WTC11 (cell line): ENCODE measurements around the gene TMEM94. TPM values are rescaled to one million over a fixed set of nuclear protein-coding genes. Genes with fewer than 3 reads are reported as not detected.

Experiments used
- ATAC-seq: fragments of 200-7000 bp; cut with Tn5 transposase; 2 replicates; pipeline ENCODE4 v1.10.0; 2021; ENCODE audit warnings: mild to moderate bottlenecking, moderate library complexity
- CTCF ChIA-PET: fragments of 300-600 bp; sonication (Branson Sonifier 250); formaldehyde crosslinking; loops from one replicate; lab custom pipeline; 2021; ENCODE audit warnings: antibody characterized with exemption; lab: Charles Lee
- POLR2A ChIA-PET: fragments of 350-600 bp; sonication (Branson Sonifier 250); formaldehyde crosslinking; loops from one replicate; lab custom pipeline; 2021; ENCODE audit warnings: antibody characterized with exemption; lab: Charles Lee
- DNase-seq: peaks from one replicate; pipeline ENCODE4 v3.0.0; 2021; ENCODE audit warnings: low spot score
- H3K27ac Mint-ChIP-seq: 2 replicates; pipeline ENCODE4 v1.8.0; 2021; ENCODE audit warnings: mixed read lengths
- H3K27me3 Mint-ChIP-seq: 2 replicates; pipeline ENCODE4 v1.8.0; 2021; ENCODE audit warnings: low read depth, mild to moderate bottlenecking, moderate library complexity, mixed read lengths
- H3K36me3 Mint-ChIP-seq: 2 replicates; pipeline ENCODE4 v1.8.0; 2021; ENCODE audit warnings: mixed read lengths
- H3K4me1 Mint-ChIP-seq: 2 replicates; pipeline ENCODE4 v1.8.0; 2022; ENCODE audit warnings: mixed read lengths
- H3K4me3 Mint-ChIP-seq: 2 replicates; pipeline ENCODE4 v1.8.0; 2021; ENCODE audit warnings: mild to moderate bottlenecking, moderate library complexity, mixed read lengths
- H3K9me3 Mint-ChIP-seq: 2 replicates; pipeline ENCODE4 v1.8.0; 2021; ENCODE audit warnings: mixed read lengths
- ATF6 ChIP-seq: sonication (generic); formaldehyde crosslinking; IDR thresholded peaks from 2 replicates; pipeline ENCODE4 v1.8.1; 2023; ENCODE audit warnings: mild to moderate bottlenecking, missing genetic modification reagents
- CREM ChIP-seq: sonication (generic); formaldehyde crosslinking; IDR thresholded peaks from 2 replicates; pipeline ENCODE4 v1.8.1; 2022; ENCODE audit warnings: mild to moderate bottlenecking, missing genetic modification reagents, moderate library complexity
- E2F4 ChIP-seq: sonication (generic); formaldehyde crosslinking; IDR thresholded peaks from 2 replicates; pipeline ENCODE4 v1.8.1; 2022; ENCODE audit warnings: low read depth, mild to moderate bottlenecking, moderate library complexity, missing genetic modification reagents, borderline replicate concordance
- ESRRA ChIP-seq: sonication (generic); formaldehyde crosslinking; IDR thresholded peaks from 2 replicates; pipeline ENCODE4 v1.8.1; 2022; ENCODE audit warnings: mild to moderate bottlenecking, missing genetic modification reagents, borderline replicate concordance
- FOXJ3 ChIP-seq: sonication (generic); formaldehyde crosslinking; IDR thresholded peaks from 2 replicates; pipeline ENCODE4 v1.9.0; 2021; ENCODE audit warnings: missing genetic modification reagents, mild to moderate bottlenecking, borderline replicate concordance
- FOXK1 ChIP-seq: sonication (generic); formaldehyde crosslinking; IDR thresholded peaks from 2 replicates; pipeline ENCODE4 v1.8.0; 2022; ENCODE audit warnings: mild to moderate bottlenecking, moderate library complexity, missing genetic modification reagents
- JUN ChIP-seq: sonication (generic); formaldehyde crosslinking; IDR thresholded peaks from 2 replicates; pipeline ENCODE4 v1.8.0; 2023; ENCODE audit warnings: mild to moderate bottlenecking, missing genetic modification reagents
- KAT7 ChIP-seq: sonication (generic); formaldehyde crosslinking; IDR thresholded peaks from 2 replicates; pipeline ENCODE4 v1.8.1; 2023; ENCODE audit warnings: missing genetic modification reagents, mild to moderate bottlenecking, borderline replicate concordance
- NFATC4 ChIP-seq: fragments of 250-450 bp; sonication (Bioruptor Pico); IDR thresholded peaks from 2 replicates; pipeline ENCODE4 v1.9.0; 2021; ENCODE audit warnings: mild to moderate bottlenecking
- NR3C1 ChIP-seq: sonication (generic); formaldehyde crosslinking; conservative IDR thresholded peaks from 2 replicates; pipeline ENCODE4 v1.8.1; 2023; ENCODE audit warnings: low read depth, mild to moderate bottlenecking, missing genetic modification reagents
- OVOL2 ChIP-seq: fragments of 250-450 bp; sonication (Bioruptor Pico); IDR thresholded peaks from 2 replicates; pipeline ENCODE4 v1.9.0; 2021; ENCODE audit warnings: mild to moderate bottlenecking, borderline replicate concordance
- PREB ChIP-seq: sonication (generic); formaldehyde crosslinking; IDR thresholded peaks from 2 replicates; pipeline ENCODE4 v1.8.1; 2022; ENCODE audit warnings: mild to moderate bottlenecking, missing genetic modification reagents, moderate library complexity, borderline replicate concordance
- PRRX2 ChIP-seq: fragments of 250-450 bp; sonication (Bioruptor Pico); IDR thresholded peaks from 2 replicates; pipeline ENCODE4 v1.8.0; 2021; ENCODE audit warnings: mild to moderate bottlenecking
- SMAD4 ChIP-seq: sonication (generic); formaldehyde crosslinking; IDR thresholded peaks from 2 replicates; pipeline ENCODE4 v1.8.0; 2022; ENCODE audit warnings: mild to moderate bottlenecking, missing genetic modification reagents
- TCF7 ChIP-seq: sonication (generic); formaldehyde crosslinking; IDR thresholded peaks from 2 replicates; pipeline ENCODE4 v1.8.0; 2022; ENCODE audit warnings: mild to moderate bottlenecking, low read depth, missing genetic modification reagents, moderate library complexity
- TEAD4 ChIP-seq: sonication (generic); formaldehyde crosslinking; IDR thresholded peaks from 2 replicates; pipeline ENCODE4 v1.8.0; 2022; ENCODE audit warnings: mild to moderate bottlenecking, missing genetic modification reagents
- TP53 ChIP-seq: sonication (generic); formaldehyde crosslinking; IDR thresholded peaks from 2 replicates; pipeline ENCODE4 v1.8.1; 2023; ENCODE audit warnings: mild to moderate bottlenecking, missing genetic modification reagents
- ZNF232 ChIP-seq: sonication (generic); formaldehyde crosslinking; IDR thresholded peaks from 2 replicates; pipeline ENCODE4 v1.8.0; 2022; ENCODE audit warnings: mild to moderate bottlenecking, missing genetic modification reagents
- ZNF425 ChIP-seq: fragments of 250-450 bp; sonication (Bioruptor Pico); conservative IDR thresholded peaks from 2 replicates; pipeline ENCODE4 v1.9.0; 2021; ENCODE audit warnings: mild to moderate bottlenecking
- ZNF532 ChIP-seq: fragments of 250-450 bp; sonication (Bioruptor Pico); IDR thresholded peaks from 2 replicates; pipeline ENCODE4 v1.9.0; 2021; ENCODE audit warnings: mild to moderate bottlenecking, borderline replicate concordance
- total RNA-seq: library from RNA; stranded (reverse); gene quantifications from 3 replicates; pipeline ENCODE4 v1.2.3, GENCODE V29; 2021

Gene TMEM94
- total RNA-seq, 1 experiment from 2014 or later, result 76.9 TPM

- ChIA-PET POLR2A (no interaction called here), CTCF (interaction anchor here (0.9 kb wide), 1 partner anchor 9 kb away, joined by 3 read pairs; no protein-coding TSS in a partner anchor)
- Mint-ChIP-seq H3K9me3 (no peaks in the 10 kb centered on the region), H3K27ac (no peak overlapping the region), H3K4me3 (no peak overlapping the region), H3K4me1 (no peaks in the 10 kb centered on the region), H3K36me3 (peaks cover 12% of the 10 kb centered on the region), H3K27me3 (no peaks in the 10 kb centered on the region)
- no peak for DNase-seq
- no peak for ATAC-seq
- no peak for TF ChIP-seq NR3C1
- no peak for TF ChIP-seq KAT7 (CRISPR knock-in tag)
- no peak for TF ChIP-seq ZNF532
- no peak for TF ChIP-seq CREM (CRISPR knock-in tag)
- no peak for TF ChIP-seq TEAD4
- no peak for TF ChIP-seq OVOL2 (CRISPR knock-in tag)
- TF ChIP-seq FOXK1 (CRISPR knock-in tag), result no peak
- TF ChIP-seq PRRX2 (CRISPR knock-in tag), result no peak
- no peak for TF ChIP-seq FOXJ3 (CRISPR knock-in tag)
- no peak for TF ChIP-seq ATF6
- TF ChIP-seq TCF7 (CRISPR knock-in tag), result no peak
- TF ChIP-seq ZNF425 (CRISPR knock-in tag), result no peak
- TF ChIP-seq SMAD4 (CRISPR knock-in tag), result no peak
- no peak for TF ChIP-seq ESRRA
- TF ChIP-seq E2F4 (CRISPR knock-in tag), result no peak
- TF ChIP-seq TP53 (CRISPR knock-in tag), result no peak
- no peak for TF ChIP-seq NFATC4 (CRISPR knock-in tag)
- TF ChIP-seq JUN, result no peak
- TF ChIP-seq PREB (CRISPR knock-in tag), result no peak
- TF ChIP-seq ZNF232, result no peak
Observed at GRCh38 chr17:75496005-75496404, 39.6 kb downstream of the TMEM94 start.
